SK-N-SH treated with all-trans-retinoic acid at 6 μM for 48 hours (cell line): ENCODE measurements around the gene ARGLU1.

Experiments used
- ATAC-seq: fragments of 200-7000 bp; cut with Tn5 transposase; 3 replicates; pipeline ENCODE4 v1.9.1; 2020; ENCODE audit warnings: mild to moderate bottlenecking, moderate library complexity
- BACH2 ChIP-seq: fragments of 250-450 bp; sonication (Bioruptor Pico); IDR thresholded peaks from 2 replicates; pipeline ENCODE4 v1.9.0; 2021; ENCODE audit warnings: mild to moderate bottlenecking, borderline replicate concordance
- CSDC2 ChIP-seq: fragments of 250-450 bp; sonication (Bioruptor Pico); IDR thresholded peaks from 2 replicates; pipeline ENCODE4 v1.5.0; 2020; ENCODE audit warnings: mild to moderate bottlenecking, moderate library complexity
- ESRRG ChIP-seq: fragments of 250-450 bp; sonication (Bioruptor Pico); IDR thresholded peaks from 2 replicates; pipeline ENCODE4 v1.6.1; 2021; ENCODE audit warnings: mild to moderate bottlenecking
- OSR1 ChIP-seq: fragments of 250-450 bp; sonication (Bioruptor Pico); IDR thresholded peaks from 2 replicates; pipeline ENCODE4 v1.8.0; 2022; ENCODE audit warnings: moderate library complexity, mild to moderate bottlenecking, inconsistent platforms
- SNAI2 ChIP-seq: fragments of 250-450 bp; sonication (Bioruptor Pico); IDR thresholded peaks from 2 replicates; pipeline ENCODE4 v1.5.0; 2020; ENCODE audit warnings: mild to moderate bottlenecking, moderate library complexity
- TCF4 ChIP-seq: fragments of 250-450 bp; sonication (Bioruptor Pico); IDR thresholded peaks from 2 replicates; pipeline ENCODE4 v1.8.0; 2021; ENCODE audit warnings: mild to moderate bottlenecking, moderate library complexity, borderline replicate concordance
- ZC3H10 ChIP-seq: fragments of 250-450 bp; sonication (Bioruptor Pico); IDR thresholded peaks from 2 replicates; pipeline ENCODE4 v1.5.1; 2021; ENCODE audit warnings: mild to moderate bottlenecking, moderate library complexity
- ZFP3 ChIP-seq: fragments of 250-450 bp; sonication (Bioruptor Pico); IDR thresholded peaks from 2 replicates; pipeline ENCODE4 v1.5.0; 2020; ENCODE audit warnings: mild to moderate bottlenecking, moderate library complexity
- ZFP30 ChIP-seq: fragments of 450-650 bp; formaldehyde crosslinking; IDR thresholded peaks from 2 replicates; pipeline ENCODE4 v1.5.0; 2022; ENCODE audit warnings: mild to moderate bottlenecking, moderate library complexity
- ZNF70 ChIP-seq: fragments of 450-650 bp; formaldehyde crosslinking; IDR thresholded peaks from 2 replicates; pipeline ENCODE4 v1.5.0; 2020; ENCODE audit warnings: mild to moderate bottlenecking, moderate library complexity
- TF ChIP-seq, protein P1 (sequence below): fragments of 250-450 bp; sonication (Bioruptor Pico); IDR thresholded peaks from 2 replicates; pipeline ENCODE4 v1.5.1; 2021; ENCODE audit warnings: mild to moderate bottlenecking, moderate library complexity
- TF ChIP-seq, protein P2 (sequence below): fragments of 250-450 bp; sonication (Bioruptor Pico); IDR thresholded peaks from 2 replicates; pipeline ENCODE4 v1.5.1; 2020; ENCODE audit warnings: low read depth, mild to moderate bottlenecking, moderate library complexity
- TF ChIP-seq, protein P3 (sequence below): fragments of 250-450 bp; sonication (Bioruptor Pico); IDR thresholded peaks from 2 replicates; pipeline ENCODE4 v1.5.0; 2020; ENCODE audit warnings: mild to moderate bottlenecking, moderate library complexity
- TF ChIP-seq, protein P4 (sequence below): fragments of 250-450 bp; sonication (Bioruptor Pico); IDR thresholded peaks from 2 replicates; pipeline ENCODE4 v1.8.0; 2020; ENCODE audit warnings: mild to moderate bottlenecking, moderate library complexity, borderline replicate concordance

The ARGLU1 gene

DNA sequence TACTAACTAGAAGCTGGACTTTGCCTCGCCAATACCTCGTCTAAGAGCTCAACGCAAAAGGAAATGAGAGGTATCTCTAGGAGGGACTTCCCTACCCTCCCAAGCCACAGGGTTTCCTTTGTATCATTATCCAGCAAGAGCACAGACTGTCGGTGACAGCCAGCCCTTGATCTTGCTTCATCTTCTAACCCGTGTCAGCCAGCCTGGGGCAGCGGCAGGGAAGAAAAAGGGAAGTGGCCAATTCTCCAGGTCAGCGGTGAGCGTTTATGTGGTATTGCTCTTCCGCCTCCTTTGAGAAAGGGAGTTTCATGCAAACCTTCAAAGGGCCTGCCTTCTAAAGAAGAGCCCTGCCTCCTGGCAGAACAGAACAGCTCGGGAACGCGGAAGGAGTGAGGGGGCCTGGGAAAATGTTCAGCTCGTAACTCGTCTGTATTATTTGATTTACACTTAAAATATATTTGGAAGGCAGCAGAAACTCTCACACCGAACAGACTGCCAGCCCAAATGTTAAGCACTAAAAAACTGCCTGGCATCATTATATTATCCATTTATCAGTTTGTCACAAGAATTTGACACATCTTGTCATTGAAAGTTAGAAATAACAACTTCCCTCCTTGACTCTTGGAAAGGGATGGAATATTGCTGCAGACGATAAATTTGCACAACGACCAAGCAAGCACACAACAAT, 74.3 kb downstream of the ARGLU1 start:
- TF ChIP-seq TCF4 (CRISPR knock-in tag), result no peak
- no peak for TF ChIP-seq ZC3H10 (CRISPR knock-in tag)
- no peak for TF ChIP-seq ESRRG
- no peak for ATAC-seq

DNA sequence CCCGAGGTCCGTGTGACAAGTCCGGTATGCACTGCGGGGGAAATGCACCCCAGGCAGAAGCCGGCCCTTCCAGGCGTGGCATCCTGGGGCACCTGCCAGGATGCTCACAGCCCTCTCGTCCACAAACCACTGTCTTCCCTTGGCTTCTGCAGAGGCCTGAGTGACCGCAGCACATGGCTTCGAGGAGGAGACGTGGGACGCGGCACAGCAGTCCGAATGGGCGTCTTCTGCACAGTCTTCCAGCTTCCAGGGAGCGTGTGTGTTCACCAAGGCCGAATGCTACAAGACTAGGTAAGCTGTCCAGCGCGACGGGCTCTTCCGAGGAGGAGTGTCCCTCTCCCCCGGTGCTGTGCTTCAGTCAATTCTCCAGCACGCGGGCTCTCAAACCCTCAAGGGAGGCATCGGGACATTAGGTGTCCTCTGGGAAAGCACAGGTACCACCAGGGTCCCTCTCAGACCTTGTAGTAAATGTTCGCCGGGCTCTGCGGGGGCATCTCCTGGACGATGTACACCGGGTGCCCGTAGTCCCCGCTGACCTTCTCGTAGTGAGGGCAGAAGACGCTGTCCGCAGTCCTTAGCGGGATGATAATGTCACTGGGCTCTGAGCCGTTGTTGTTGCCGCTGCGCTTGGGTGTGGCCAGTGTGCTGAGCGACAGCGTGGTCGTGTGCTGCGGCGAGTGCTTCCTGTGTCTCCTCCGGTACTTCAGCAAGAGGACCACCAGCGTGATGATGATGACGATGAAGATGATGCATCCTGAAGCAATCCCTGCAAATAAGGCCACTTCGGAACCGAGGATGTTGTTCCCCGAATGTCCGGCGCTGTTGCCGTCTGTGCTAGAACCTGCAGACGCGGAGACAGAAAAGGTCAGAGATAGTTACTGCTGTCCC, 75.1 kb downstream of the ARGLU1 start:
- ATAC-seq, result no peak
- TF ChIP-seq, protein P1, sequence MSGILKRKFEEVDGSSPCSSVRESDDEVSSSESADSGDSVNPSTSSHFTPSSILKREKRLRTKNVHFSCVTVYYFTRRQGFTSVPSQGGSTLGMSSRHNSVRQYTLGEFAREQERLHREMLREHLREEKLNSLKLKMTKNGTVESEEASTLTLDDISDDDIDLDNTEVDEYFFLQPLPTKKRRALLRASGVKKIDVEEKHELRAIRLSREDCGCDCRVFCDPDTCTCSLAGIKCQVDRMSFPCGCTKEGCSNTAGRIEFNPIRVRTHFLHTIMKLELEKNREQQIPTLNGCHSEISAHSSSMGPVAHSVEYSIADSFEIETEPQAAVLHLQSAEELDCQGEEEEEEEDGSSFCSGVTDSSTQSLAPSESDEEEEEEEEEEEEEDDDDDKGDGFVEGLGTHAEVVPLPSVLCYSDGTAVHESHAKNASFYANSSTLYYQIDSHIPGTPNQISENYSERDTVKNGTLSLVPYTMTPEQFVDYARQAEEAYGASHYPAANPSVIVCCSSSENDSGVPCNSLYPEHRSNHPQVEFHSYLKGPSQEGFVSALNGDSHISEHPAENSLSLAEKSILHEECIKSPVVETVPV, result no peak
- TF ChIP-seq OSR1 (CRISPR knock-in tag) (no peak), CSDC2 (CRISPR knock-in tag) (no peak), ZC3H10 (CRISPR knock-in tag) (no peak)
- TF ChIP-seq, protein P2, sequence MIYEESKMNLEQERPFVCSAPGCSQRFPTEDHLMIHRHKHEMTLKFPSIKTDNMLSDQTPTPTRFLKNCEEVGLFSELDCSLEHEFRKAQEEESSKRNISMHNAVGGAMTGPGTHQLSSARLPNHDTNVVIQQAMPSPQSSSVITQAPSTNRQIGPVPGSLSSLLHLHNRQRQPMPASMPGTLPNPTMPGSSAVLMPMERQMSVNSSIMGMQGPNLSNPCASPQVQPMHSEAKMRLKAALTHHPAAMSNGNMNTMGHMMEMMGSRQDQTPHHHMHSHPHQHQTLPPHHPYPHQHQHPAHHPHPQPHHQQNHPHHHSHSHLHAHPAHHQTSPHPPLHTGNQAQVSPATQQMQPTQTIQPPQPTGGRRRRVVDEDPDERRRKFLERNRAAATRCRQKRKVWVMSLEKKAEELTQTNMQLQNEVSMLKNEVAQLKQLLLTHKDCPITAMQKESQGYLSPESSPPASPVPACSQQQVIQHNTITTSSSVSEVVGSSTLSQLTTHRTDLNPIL (CRISPR knock-in tag), result no peak
- TF ChIP-seq, all 23 proteins: peak for 0

DNA sequence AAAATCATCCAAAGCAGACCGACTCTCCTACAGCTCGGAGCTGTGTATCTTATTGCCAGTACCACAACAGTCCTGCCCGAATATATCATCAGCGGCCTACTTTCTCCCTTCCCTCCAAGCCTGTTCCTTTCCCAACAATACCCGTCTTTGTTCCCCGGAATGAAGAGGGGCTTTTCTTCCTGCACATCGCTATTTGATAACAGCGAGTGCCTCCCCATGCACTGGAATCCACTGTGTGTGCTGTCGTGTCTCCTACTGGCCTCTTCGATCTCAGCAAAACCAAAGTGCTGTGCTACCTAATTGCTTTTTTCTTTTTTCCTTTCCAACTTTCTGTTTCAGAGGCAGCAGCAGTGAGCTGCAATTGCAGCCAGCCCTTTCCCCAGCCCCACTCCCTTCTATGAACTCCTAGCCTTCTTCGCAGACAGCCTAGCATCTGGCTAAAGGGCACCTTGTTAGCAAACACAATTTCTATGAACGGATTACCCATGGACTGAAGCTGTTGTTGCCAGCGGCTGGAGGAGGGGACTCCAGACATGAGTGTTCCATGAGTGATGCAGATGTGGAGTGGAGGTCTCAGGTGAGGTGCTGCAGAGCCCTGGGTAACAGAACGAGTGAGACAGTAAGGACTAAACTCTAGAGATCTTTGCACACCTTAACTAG, 75.9 kb downstream of the ARGLU1 start:
- TF ChIP-seq OSR1 (CRISPR knock-in tag) (no peak), ZFP30 (CRISPR knock-in tag) (no peak), ZFP3 (no peak), SNAI2 (no peak), ZC3H10 (CRISPR knock-in tag) (no peak), ZNF70 (no peak), BACH2 (CRISPR knock-in tag) (no peak)
- TF ChIP-seq, protein P3, sequence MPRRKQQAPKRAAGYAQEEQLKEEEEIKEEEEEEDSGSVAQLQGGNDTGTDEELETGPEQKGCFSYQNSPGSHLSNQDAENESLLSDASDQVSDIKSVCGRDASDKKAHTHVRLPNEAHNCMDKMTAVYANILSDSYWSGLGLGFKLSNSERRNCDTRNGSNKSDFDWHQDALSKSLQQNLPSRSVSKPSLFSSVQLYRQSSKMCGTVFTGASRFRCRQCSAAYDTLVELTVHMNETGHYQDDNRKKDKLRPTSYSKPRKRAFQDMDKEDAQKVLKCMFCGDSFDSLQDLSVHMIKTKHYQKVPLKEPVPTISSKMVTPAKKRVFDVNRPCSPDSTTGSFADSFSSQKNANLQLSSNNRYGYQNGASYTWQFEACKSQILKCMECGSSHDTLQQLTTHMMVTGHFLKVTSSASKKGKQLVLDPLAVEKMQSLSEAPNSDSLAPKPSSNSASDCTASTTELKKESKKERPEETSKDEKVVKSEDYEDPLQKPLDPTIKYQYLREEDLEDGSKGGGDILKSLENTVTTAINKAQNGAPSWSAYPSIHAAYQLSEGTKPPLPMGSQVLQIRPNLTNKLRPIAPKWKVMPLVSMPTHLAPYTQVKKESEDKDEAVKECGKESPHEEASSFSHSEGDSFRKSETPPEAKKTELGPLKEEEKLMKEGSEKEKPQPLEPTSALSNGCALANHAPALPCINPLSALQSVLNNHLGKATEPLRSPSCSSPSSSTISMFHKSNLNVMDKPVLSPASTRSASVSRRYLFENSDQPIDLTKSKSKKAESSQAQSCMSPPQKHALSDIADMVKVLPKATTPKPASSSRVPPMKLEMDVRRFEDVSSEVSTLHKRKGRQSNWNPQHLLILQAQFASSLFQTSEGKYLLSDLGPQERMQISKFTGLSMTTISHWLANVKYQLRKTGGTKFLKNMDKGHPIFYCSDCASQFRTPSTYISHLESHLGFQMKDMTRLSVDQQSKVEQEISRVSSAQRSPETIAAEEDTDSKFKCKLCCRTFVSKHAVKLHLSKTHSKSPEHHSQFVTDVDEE (CRISPR knock-in tag), result no peak
- TF ChIP-seq, protein P4, sequence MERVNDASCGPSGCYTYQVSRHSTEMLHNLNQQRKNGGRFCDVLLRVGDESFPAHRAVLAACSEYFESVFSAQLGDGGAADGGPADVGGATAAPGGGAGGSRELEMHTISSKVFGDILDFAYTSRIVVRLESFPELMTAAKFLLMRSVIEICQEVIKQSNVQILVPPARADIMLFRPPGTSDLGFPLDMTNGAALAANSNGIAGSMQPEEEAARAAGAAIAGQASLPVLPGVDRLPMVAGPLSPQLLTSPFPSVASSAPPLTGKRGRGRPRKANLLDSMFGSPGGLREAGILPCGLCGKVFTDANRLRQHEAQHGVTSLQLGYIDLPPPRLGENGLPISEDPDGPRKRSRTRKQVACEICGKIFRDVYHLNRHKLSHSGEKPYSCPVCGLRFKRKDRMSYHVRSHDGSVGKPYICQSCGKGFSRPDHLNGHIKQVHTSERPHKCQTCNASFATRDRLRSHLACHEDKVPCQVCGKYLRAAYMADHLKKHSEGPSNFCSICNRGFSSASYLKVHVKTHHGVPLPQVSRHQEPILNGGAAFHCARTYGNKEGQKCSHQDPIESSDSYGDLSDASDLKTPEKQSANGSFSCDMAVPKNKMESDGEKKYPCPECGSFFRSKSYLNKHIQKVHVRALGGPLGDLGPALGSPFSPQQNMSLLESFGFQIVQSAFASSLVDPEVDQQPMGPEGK, result no peak
- TF ChIP-seq, all 23 proteins: peak for 0
- ATAC-seq, result no peak
